Activated naive CD8-positive, alpha-beta T cell (primary cell): ENCODE data around the gene PKHD1.
"Not testable (repeated sequence)": the region's sequence is repeated elsewhere in the genome, so short reads cannot be mapped to it uniquely, and the experiment has no call there.

Experiments
- H3K27ac Mint-ChIP-seq: one replicate; pipeline ENCODE4 v1.8.0; 2021; ENCODE audit warnings: mixed read lengths
- H3K27me3 Mint-ChIP-seq: one replicate; pipeline ENCODE4 v1.8.0; 2021; ENCODE audit warnings: mixed read lengths
- H3K36me3 Mint-ChIP-seq: one replicate; pipeline ENCODE4 v1.8.0; 2021; ENCODE audit warnings: mixed read lengths
- H3K4me1 Mint-ChIP-seq: one replicate; pipeline ENCODE4 v1.8.0; 2021; ENCODE audit warnings: low read depth, mixed read lengths
- H3K4me3 Mint-ChIP-seq: one replicate; pipeline ENCODE4 v1.8.0; 2021; ENCODE audit warnings: mild to moderate bottlenecking, mixed read lengths
- H3K9me3 Mint-ChIP-seq: one replicate; pipeline ENCODE4 v1.8.0; 2021; ENCODE audit warnings: low read depth, mixed read lengths

Gene PKHD1

DNA sequence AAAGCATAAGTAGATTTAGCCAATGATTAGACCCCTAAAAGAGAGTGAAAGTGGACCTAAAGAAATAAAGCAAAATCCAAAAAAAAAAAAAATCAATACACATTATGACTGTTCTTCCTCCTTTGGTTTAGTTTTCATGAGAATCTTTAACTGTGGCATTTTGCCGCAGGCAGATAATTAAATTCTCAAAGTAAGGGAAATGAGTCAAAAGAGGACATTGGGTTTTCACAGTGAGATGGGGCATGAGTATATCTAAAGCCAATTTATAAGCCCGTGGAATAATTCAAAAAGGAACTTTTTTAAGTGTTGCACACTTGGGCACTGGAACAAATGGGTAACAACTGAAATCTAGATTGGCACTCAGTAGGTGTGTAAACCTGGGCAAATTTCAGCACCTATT is 230.3 kb downstream of the PKHD1 start:
- peaks cover 2% of the 10 kb centered on the region for H3K36me3 Mint-ChIP-seq
- H3K9me3 Mint-ChIP-seq, result no peaks in the 10 kb centered on the region
- H3K27ac Mint-ChIP-seq, result no peak overlapping the region
- no peaks in the 10 kb centered on the region for H3K4me1 Mint-ChIP-seq
- H3K27me3 Mint-ChIP-seq, result peaks cover 15% of the 10 kb centered on the region
- H3K4me3 Mint-ChIP-seq, result no peak overlapping the region

DNA sequence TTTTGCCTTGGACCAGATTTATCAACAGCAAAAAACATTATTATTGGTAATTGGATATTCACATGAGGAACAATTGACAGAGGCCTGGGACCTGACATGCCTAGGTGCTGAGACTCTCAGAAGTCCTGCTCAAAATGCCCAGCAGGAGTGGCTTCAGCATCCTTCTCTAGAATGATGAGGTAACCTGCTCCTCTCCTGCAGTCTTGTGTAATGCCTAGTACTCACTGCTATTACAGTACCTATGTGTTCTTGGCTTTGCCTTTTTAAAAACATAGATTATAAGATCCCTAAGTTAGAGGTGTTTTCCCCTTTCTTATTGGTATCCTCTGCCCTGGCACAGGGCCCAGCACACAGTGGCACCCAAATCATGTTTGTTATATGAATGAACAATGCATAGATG is 230.9 kb downstream of the PKHD1 start:
- Mint-ChIP-seq H3K4me1 (no peaks in the 10 kb centered on the region), H3K9me3 (no peaks in the 10 kb centered on the region), H3K27ac (no peak overlapping the region), H3K36me3 (peaks cover 2% of the 10 kb centered on the region), H3K27me3 (peaks cover 15% of the 10 kb centered on the region), H3K4me3 (no peak overlapping the region)

DNA sequence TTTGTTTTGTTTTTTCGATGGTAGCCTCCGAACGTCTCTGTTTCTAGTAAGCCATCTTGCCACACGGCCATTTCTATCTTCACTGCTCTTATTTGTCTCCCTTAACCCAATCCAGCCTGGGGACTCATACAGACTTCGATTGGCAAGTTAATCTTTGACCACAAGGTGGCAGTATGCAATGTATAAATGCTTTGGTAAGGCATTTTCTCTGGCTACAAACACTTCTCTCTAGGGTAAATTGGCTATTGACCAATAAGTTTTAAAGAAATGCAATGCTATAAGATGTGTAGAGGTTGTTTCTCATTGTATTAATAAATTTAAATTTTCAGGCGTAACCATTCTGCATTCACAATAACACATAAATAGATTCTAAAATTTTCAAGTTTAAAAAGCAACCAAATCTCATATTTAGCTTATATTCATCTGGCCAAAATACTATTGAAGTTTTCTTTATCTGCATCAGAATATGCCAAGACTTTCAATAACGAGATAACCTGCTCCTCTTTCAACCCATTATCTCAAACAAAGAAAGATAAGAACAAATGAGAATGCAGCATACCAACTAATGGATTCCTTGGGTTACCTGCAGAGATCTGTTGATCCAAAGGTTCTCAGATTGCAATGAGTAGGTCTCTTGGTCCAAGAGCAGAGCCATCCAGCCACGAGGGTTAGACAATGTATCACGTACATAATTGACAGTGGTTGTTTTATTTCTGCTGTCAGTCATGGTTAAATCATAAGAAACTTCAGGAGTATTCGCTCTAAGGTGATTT is 231.9 kb downstream of the PKHD1 start:
- peaks cover 2% of the 10 kb centered on the region for H3K36me3 Mint-ChIP-seq

DNA sequence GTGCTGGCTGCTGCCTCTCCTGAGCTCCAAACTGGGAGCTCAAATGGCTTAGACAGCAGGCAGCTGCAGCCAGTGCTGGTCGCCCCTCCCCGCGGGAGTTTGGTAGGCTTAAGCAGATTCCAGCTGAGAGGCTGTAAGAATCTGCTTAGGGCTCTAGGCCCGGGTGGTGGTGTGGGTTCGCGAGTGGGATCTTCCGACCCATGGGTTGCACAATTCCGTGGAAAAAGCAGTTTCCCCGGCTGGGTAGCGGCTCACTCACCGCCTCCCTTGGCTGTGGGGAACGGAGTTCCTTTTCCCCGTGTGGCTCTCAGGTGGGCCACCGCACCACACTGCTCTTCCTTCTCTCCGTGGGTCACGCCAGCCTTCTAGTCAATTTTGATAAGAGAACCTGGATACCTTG is 232.5 kb downstream of the PKHD1 start:
- H3K4me1 Mint-ChIP-seq, result no peaks in the 10 kb centered on the region
- peaks cover 15% of the 10 kb centered on the region for H3K27me3 Mint-ChIP-seq
- H3K4me3 Mint-ChIP-seq, result no peak overlapping the region
- H3K36me3 Mint-ChIP-seq, result peaks cover 2% of the 10 kb centered on the region
- H3K27ac Mint-ChIP-seq, result no peak overlapping the region
- H3K9me3 Mint-ChIP-seq, result no peaks in the 10 kb centered on the region

More for the DNA sequence above, 231.9 kb downstream of the PKHD1 start:
- no peaks in the 10 kb centered on the region for H3K9me3 Mint-ChIP-seq
- H3K27ac Mint-ChIP-seq, result no peak overlapping the region
- peaks cover 15% of the 10 kb centered on the region for H3K27me3 Mint-ChIP-seq
- H3K4me1 Mint-ChIP-seq, result no peaks in the 10 kb centered on the region
- no peak overlapping the region for H3K4me3 Mint-ChIP-seq

DNA sequence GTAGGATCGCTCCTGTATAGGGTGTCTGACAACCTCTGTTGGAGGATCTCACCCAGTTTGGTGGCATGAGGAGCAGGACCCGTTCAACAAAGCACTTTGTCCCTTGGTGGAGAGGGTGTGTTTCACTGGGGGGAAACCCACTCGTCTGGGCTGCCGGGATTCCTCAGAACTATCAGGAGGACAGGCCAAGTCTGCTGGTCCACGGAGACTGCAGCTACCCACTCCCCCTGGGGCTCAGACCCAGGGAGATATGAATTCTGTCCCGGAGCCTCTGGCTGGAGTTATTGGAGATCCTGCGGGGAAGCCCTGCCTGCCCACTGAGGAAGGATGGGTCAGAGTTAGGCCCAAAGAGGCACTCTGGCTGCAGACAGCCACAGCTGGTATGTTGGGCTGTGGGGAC is 233.1 kb downstream of the PKHD1 start:
- H3K4me1 Mint-ChIP-seq, result no peaks in the 10 kb centered on the region
- H3K27ac Mint-ChIP-seq, result no peak overlapping the region
- peaks cover 14% of the 10 kb centered on the region for H3K27me3 Mint-ChIP-seq
- H3K9me3 Mint-ChIP-seq, result no peaks in the 10 kb centered on the region
- no peak overlapping the region for H3K4me3 Mint-ChIP-seq
- peaks cover 2% of the 10 kb centered on the region for H3K36me3 Mint-ChIP-seq

DNA sequence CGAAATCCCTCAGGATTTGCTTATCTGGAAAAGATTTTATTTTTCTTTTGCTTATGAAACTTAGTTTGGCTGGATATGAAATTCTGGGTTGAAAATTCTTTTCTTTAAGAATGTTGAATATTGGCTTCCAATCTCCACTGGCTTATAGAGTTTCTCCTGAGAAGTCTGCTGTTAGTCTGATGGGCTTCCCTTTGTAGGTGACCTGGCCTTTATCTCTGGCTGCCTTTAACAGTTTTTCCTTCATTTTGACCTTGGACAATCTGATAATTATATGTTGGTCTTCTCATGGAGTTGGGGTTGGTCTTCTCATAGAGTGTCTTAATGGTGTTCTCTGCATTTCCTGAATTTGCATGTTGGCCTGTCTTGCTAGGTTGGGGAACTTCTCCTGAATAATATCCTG is 234.3 kb downstream of the PKHD1 start:
- not testable (repeated sequence) for H3K27ac Mint-ChIP-seq, H3K4me3 Mint-ChIP-seq, H3K9me3 Mint-ChIP-seq, H3K4me1 Mint-ChIP-seq, H3K36me3 Mint-ChIP-seq
- H3K27me3 Mint-ChIP-seq, result peaks cover 14% of the 10 kb centered on the region

DNA sequence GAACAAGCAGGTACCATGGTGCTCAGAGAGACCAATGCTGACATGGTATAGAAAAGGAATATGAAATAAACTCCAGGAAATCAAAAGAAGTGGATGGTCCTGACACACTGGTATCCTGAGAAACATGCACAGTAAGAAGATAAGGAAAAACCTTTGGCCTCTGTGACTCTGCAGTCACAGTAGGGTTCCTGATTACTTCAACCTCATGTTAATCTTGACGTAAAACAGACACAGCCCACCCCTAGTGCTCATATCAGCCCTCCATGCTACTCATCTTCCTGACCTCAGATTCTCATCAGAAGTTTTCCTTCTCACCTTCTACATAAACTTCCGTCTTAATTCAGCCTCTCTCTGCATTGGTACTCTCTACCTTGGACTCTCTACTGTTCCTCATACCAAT is 240.9 kb downstream of the PKHD1 start:
- H3K4me1 Mint-ChIP-seq, result no peaks in the 10 kb centered on the region
- no peaks in the 10 kb centered on the region for H3K27me3 Mint-ChIP-seq
- no peak overlapping the region for H3K27ac Mint-ChIP-seq
- H3K9me3 Mint-ChIP-seq, result no peaks in the 10 kb centered on the region
- H3K4me3 Mint-ChIP-seq, result no peak overlapping the region
- H3K36me3 Mint-ChIP-seq, result no peaks in the 10 kb centered on the region

DNA sequence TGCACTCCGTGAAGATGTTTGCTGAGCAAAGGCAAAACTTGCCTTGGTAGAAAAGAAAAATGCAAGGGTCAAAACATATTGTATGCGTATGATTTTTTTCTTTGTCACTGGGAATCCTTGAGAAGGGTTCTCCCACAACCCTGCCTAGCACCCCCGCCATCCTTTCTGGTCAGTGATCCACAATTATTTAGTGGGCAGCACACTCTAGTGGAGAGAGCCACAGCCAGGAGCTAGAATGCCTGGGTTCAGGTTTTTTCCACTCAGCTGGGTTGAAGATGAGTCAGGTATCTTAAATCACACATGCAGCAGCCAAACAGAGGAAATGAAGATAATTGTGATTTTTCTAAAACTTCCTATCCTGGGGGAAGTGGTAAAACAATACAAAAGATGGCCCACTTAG is 243.1 kb downstream of the PKHD1 start:
- H3K9me3 Mint-ChIP-seq, result no peaks in the 10 kb centered on the region
- no peaks in the 10 kb centered on the region for H3K27me3 Mint-ChIP-seq
- H3K4me3 Mint-ChIP-seq, result no peak overlapping the region
- H3K27ac Mint-ChIP-seq, result no peak overlapping the region
- no peaks in the 10 kb centered on the region for H3K4me1 Mint-ChIP-seq
- H3K36me3 Mint-ChIP-seq, result no peaks in the 10 kb centered on the region

DNA sequence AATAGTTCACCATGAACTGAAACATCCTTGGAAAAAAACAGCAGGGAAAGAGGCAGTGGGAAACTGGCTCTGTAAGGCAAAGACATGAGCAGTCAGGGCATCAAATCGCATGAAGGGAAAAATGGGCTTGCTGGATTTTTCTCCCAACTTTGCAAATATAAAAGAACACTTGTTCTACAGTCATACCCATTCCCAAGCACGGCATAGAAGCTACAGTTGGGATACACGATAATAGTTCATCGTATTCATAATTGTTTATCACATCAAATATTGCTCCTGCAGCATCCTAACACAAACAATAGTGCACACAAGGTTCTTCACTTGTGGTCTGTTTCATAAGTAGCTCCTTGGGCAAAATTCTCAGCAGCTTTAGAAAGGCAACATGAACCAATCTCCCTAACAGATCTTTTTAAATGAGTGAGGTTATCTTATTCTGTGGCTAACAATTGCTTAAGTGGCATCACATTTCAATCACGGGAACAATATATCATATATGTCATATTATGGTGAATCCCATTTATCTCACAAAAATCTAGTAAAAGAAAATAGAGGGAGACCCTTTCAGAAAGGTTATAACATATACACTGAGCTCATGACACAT is 243.9 kb downstream of the PKHD1 start:
- H3K27ac Mint-ChIP-seq, result no peak overlapping the region
- H3K9me3 Mint-ChIP-seq, result no peaks in the 10 kb centered on the region
- no peak overlapping the region for H3K4me3 Mint-ChIP-seq
- H3K27me3 Mint-ChIP-seq, result no peaks in the 10 kb centered on the region
- no peaks in the 10 kb centered on the region for H3K4me1 Mint-ChIP-seq
- H3K36me3 Mint-ChIP-seq, result no peaks in the 10 kb centered on the region

DNA sequence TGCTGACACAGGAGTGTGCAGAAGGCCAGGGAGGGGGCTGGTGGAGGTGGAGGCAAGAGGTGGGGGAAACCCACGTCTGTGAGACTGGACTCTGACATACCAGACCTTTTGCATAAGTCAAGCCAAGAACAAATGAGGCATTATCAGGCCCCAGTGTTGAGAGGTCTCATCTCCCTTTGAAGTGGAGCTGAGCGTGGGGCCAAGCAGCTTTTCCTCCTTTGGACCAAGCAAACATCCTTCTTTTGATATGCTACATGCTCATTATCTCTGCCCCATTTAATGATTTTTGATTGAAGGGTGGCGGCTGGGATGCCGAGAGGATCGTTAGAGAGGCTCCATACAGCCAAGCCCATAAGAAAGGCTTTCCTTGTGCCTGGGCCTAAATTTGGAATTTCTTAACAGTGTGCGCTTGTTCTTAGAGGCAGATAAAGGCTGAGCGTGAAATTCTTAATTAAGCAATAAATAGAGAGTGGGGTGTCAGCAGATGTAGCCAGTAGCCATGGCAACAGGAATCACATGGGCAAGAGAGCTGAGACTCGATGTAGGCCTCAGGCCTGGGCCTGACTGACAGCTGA is 244.5 kb downstream of the PKHD1 start:
- H3K36me3 Mint-ChIP-seq, result no peaks in the 10 kb centered on the region
- H3K9me3 Mint-ChIP-seq, result no peaks in the 10 kb centered on the region
- no peak overlapping the region for H3K27ac Mint-ChIP-seq
- H3K27me3 Mint-ChIP-seq, result no peaks in the 10 kb centered on the region
- no peak overlapping the region for H3K4me3 Mint-ChIP-seq
- H3K4me1 Mint-ChIP-seq, result no peaks in the 10 kb centered on the region

DNA sequence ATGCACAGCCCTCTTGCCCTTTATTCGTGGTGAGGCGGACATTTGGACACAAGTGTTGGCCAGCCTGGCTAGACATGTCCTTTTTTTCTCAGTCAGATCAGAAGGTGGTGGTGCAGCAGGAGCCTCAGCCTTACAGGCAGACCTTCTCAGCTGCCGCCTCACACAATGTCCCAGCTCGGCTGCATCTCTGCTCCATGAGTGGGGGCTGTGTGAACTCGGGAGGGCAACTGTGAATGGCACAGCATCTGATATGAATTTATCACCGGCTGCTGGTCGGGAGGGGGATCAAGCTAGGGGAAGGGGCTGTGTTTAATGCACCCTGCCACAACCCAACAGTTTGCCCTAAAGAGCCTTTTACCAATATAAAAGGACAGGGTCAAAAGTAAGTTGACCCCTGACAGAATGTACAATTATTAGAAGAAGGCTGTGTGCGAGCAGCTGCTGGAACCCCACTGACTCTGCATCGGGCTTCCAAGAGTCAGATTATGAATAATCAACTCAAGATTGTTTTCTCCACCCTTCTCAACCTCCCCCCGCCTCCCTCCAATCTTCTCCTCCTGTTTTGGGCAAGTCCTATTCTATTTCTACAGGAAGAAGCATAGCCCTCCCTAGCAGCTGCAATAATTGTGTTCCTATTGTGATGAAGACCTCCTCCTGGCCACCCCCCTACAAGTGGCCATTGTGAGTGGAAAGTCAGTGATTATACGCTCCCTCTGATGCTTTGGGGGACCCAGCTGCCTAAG is 245.2 kb downstream of the PKHD1 start:
- Mint-ChIP-seq H3K4me3 (no peak overlapping the region), H3K9me3 (no peaks in the 10 kb centered on the region), H3K27ac (no peak overlapping the region), H3K4me1 (no peaks in the 10 kb centered on the region), H3K27me3 (no peaks in the 10 kb centered on the region), H3K36me3 (no peaks in the 10 kb centered on the region)

DNA sequence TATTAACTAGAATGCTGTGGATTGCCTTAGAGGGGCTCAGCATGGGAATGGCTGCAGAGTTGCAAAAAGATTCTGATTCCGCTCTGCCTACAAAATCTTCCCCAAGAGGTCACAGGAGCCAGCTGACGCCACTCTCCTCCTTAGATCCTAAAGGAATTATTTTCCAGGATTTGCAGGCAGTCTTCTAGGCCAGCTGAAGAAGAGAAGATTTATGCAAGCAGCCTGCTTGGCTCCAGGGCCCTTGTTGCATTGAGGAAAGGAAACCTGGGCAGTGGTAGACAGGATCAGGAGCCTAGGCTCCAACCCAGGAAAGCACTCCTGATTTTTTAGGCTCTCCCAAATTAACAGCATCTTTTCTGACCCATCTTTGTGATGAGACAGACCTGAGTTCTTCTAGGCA is 245.8 kb downstream of the PKHD1 start:
- Mint-ChIP-seq H3K27me3 (no peaks in the 10 kb centered on the region), H3K27ac (no peak overlapping the region), H3K9me3 (no peaks in the 10 kb centered on the region)

DNA sequence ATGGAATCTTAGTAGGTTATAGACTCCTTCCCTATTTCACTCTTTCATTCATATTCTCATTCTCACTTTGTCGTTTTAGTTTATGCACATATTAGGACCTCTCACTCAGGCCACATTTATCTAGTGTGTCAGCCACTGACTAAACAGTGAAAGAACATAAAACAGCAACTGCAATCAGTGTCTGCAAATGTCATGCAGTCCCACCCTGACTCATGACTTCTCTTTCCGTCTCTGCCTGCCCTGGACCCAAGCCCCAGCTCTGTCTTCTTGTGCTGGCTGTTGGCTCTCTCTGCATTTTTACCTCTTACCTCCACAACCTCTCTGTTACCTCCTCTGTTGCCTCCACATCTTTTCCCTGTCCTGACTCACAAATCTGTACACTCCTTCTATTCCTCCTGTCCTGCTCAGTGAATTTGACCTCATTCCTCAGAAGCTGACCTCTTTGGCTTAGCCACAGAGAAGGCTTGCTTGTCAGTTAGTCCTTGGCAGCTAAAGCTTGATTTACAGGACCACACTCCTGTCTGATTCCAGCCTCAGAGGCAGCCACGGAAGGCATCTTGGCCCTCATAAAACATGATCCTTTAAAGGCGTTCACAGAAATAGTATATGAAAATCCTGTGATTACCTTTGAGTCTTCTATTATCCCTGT is 247.6 kb downstream of the PKHD1 start:
- H3K27ac Mint-ChIP-seq, result no peak overlapping the region

More for the DNA sequence above, 245.8 kb downstream of the PKHD1 start:
- Mint-ChIP-seq H3K36me3 (no peaks in the 10 kb centered on the region), H3K4me1 (no peaks in the 10 kb centered on the region), H3K4me3 (no peak overlapping the region)

DNA sequence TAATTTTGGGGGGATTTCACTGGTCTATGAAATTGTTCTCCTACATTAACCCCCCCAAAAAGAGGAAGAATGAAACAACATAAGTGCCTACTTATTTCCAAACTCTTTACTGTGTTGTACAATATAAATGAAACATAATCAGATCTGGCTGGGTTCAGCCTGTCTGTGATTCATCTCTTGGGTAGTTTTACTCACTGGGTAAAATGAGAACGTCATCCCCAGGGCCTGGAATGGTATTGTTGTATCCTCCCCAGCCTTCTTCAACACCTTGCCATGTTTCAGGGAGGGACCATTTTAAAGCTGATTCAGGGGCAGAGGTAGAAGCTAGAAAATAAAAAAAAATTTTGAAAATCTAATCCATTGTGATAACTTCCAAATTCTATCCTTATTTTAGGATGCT is 256.7 kb downstream of the PKHD1 start:
- no peaks in the 10 kb centered on the region for H3K4me1 Mint-ChIP-seq
- H3K27ac Mint-ChIP-seq, result no peak overlapping the region
- H3K9me3 Mint-ChIP-seq, result no peaks in the 10 kb centered on the region
- no peaks in the 10 kb centered on the region for H3K27me3 Mint-ChIP-seq
- no peak overlapping the region for H3K4me3 Mint-ChIP-seq
- no peaks in the 10 kb centered on the region for H3K36me3 Mint-ChIP-seq

More for the DNA sequence above, 247.6 kb downstream of the PKHD1 start:
- no peaks in the 10 kb centered on the region for H3K9me3 Mint-ChIP-seq
- no peak overlapping the region for H3K4me3 Mint-ChIP-seq
- H3K27me3 Mint-ChIP-seq, result peaks cover 2% of the 10 kb centered on the region
- H3K36me3 Mint-ChIP-seq, result no peaks in the 10 kb centered on the region
- no peaks in the 10 kb centered on the region for H3K4me1 Mint-ChIP-seq

DNA sequence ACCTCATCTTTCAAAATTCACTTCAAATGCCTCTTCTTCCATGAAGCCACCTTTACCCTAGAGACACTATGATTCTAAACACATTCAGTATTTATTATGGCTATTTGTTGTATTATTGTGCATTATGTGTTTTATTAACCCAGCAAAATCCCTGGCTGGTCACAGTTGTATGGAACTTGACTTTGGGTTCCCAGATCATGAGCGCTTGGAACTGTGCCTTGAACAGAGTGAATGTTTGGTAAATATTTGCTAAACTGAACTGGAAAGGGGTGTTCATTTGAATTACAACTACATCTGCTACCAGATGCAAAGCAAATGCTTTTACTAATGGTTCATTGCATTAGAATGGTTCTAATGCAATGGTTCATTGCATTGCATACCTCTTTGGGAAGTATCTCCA is 259.8 kb downstream of the PKHD1 start:
- Mint-ChIP-seq H3K4me1 (no peaks in the 10 kb centered on the region), H3K4me3 (no peak overlapping the region), H3K9me3 (no peaks in the 10 kb centered on the region), H3K36me3 (no peaks in the 10 kb centered on the region), H3K27ac (no peak overlapping the region), H3K27me3 (no peaks in the 10 kb centered on the region)
